Ectodermal cell (in vitro differentiated cells): Measurements from ENCODE around the gene NCS1.

Experiments used
- H3K27ac ChIP-seq: 2 replicates; pipeline ENCODE4 v1.7.0; 2013; ENCODE audit warnings: mild to moderate bottlenecking, low read depth, low read length; ENCODE audit not compliant: insufficient read depth, poor library complexity, severe bottlenecking
- H3K27me3 ChIP-seq: 2 replicates; pipeline ENCODE4 v1.7.0; 2013; ENCODE audit warnings: mild to moderate bottlenecking, low read length; ENCODE audit not compliant: insufficient read depth, control insufficient read depth, poor library complexity, severe bottlenecking
- H3K36me3 ChIP-seq: one replicate; pipeline ENCODE4 v1.7.0; 2013; ENCODE audit warnings: low read length; ENCODE audit not compliant: control insufficient read depth, insufficient read depth
- H3K4me1 ChIP-seq: one replicate; pipeline ENCODE4 v1.7.0; 2013; ENCODE audit warnings: low read length; ENCODE audit not compliant: control insufficient read depth, insufficient read depth
- H3K4me3 ChIP-seq: 2 replicates; pipeline ENCODE4 v1.7.0; 2013; ENCODE audit warnings: low read depth, low read length, control low read depth; ENCODE audit not compliant: insufficient read depth
- H3K9me3 ChIP-seq: 2 replicates; pipeline ENCODE4 v1.7.0; 2013; ENCODE audit warnings: mild to moderate bottlenecking, low read length, moderate library complexity; ENCODE audit not compliant: control insufficient read depth
- WGBS, 2 experiments: methylation state at CpG; one replicate each; pipeline ENCODE4 v1.1.7; 2013; ENCODE audit warnings: missing lambda C conversion rate in 2 of 2; 5-methylcytosine and 5-hydroxymethylcytosine counted together

NCS1 gene

GRCh38 chr9:130286072-130286770, 114.0 kb downstream of the NCS1 start:
- 90 to 91% methylated on average over 17 of the region's 17 CpGs for WGBS, 2 experiments
- H3K4me1 ChIP-seq, result no peaks in the 10 kb centered on the region
- H3K36me3 ChIP-seq, result no peaks in the 10 kb centered on the region
- no peak overlapping the region for H3K4me3 ChIP-seq
- H3K27ac ChIP-seq, result no peak overlapping the region
- H3K9me3 ChIP-seq, result no peaks in the 10 kb centered on the region
- no peaks in the 10 kb centered on the region for H3K27me3 ChIP-seq
